ENCODE results near the gene TNNT1.

Gene TNNT1

DNA sequence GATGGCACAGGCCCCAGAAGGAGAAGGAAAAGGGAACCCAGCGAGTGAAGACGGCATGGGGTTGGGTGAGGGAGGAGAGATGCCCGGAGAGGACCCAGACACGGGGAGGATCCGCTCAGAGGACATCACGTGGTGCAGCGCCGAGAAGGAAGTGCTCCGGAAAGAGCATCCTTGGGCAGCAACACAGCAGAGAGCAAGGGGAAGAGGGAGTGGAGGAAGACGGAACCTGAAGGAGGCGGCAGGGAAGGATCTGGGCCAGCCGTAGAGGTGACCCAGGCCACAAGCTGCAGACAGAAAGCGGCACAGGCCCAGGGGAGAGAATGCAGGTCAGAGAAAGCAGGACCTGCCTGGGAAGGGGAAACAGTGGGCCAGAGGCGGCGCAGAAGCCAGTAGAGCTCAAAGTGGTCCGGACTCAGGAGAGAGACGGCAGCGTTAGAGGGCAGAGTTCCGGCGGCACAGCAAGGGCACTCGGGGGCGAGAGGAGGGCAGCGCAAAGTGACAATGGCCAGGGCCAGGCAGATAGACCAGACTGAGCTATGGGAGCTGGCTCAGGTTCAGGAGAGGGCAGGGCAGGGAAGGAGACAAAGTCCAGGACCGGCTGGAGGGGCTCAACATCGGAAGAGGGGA lies 32.7 kb downstream of the TNNT1 start:
- Histone ChIP-seq H2AFZ (ENCODE audit: low read depth, low read length, severe bottlenecking) (no peak overlapping the region), H3K4me2 (ENCODE audit: low read depth, low read length, poor library complexity, severe bottlenecking) (peak overlapping the region; percentile 80), H4K20me1 (ENCODE audit: low read depth, low read length) (no peaks in the 10 kb centered on the region; the same call in 1 of the 2 replicates), H3K27ac (ENCODE audit: low read depth, low read length) (peak overlapping the region; percentile 91), H3K4me3 (ENCODE audit: insufficient read depth, low read length, poor library complexity, severe bottlenecking) (peak overlapping the region; percentile 93), H3K27me3 (ENCODE audit: low read length) (no peaks in the 10 kb centered on the region), H3K9ac (ENCODE audit: low read length) (peak overlapping the region; percentile 94), H3K9me2 (replicated peaks; ENCODE audit: insufficient read depth, low read length) (no peaks in the 10 kb centered on the region), H3K79me2 (ENCODE audit: insufficient read depth, low read length) (peaks cover 55% of the 10 kb centered on the region), H3K9me3 (ENCODE audit: insufficient read depth, low read length) (no peaks in the 10 kb centered on the region), H3F3A (ENCODE audit: insufficient read depth) (peaks cover 16% of the 10 kb centered on the region), H3K36me3 (ENCODE audit: low read length) (no peaks in the 10 kb centered on the region)
- TF ChIP-seq EZH2phosphoT487 (conservative IDR thresholded peaks at IDR 0.05; ENCODE audit: low read length): no peak
- TF ChIP-seq, protein P1, sequence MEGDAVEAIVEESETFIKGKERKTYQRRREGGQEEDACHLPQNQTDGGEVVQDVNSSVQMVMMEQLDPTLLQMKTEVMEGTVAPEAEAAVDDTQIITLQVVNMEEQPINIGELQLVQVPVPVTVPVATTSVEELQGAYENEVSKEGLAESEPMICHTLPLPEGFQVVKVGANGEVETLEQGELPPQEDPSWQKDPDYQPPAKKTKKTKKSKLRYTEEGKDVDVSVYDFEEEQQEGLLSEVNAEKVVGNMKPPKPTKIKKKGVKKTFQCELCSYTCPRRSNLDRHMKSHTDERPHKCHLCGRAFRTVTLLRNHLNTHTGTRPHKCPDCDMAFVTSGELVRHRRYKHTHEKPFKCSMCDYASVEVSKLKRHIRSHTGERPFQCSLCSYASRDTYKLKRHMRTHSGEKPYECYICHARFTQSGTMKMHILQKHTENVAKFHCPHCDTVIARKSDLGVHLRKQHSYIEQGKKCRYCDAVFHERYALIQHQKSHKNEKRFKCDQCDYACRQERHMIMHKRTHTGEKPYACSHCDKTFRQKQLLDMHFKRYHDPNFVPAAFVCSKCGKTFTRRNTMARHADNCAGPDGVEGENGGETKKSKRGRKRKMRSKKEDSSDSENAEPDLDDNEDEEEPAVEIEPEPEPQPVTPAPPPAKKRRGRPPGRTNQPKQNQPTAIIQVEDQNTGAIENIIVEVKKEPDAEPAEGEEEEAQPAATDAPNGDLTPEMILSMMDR (IDR thresholded peaks at IDR 0.05; ENCODE audit: insufficient read depth, low read length, poor library complexity, severe bottlenecking): no peak

GRCh38 chr19:55115446-55116065 lies 33.5 kb downstream of the TNNT1 start:
- Histone ChIP-seq H2AFZ (ENCODE audit: low read depth, low read length, severe bottlenecking) (no peak overlapping the region), H3K9me2 (replicated peaks; ENCODE audit: insufficient read depth, low read length) (no peaks in the 10 kb centered on the region), H3K9ac (ENCODE audit: low read length) (peak overlapping the region; percentile 94), H3K4me2 (ENCODE audit: low read depth, low read length, poor library complexity, severe bottlenecking) (peak overlapping the region; percentile 80), H3F3A (ENCODE audit: insufficient read depth) (peaks cover 11% of the 10 kb centered on the region), H3K27ac (ENCODE audit: low read depth, low read length) (peak overlapping the region; percentile 91), H4K20me1 (ENCODE audit: low read depth, low read length) (no peaks in the 10 kb centered on the region; the same call in 1 of the 2 replicates), H3K9me3 (ENCODE audit: insufficient read depth, low read length) (no peaks in the 10 kb centered on the region), H3K79me2 (ENCODE audit: insufficient read depth, low read length) (peaks cover 62% of the 10 kb centered on the region), H3K4me3 (ENCODE audit: insufficient read depth, low read length, poor library complexity, severe bottlenecking) (peak overlapping the region; percentile 93), H3K27me3 (ENCODE audit: low read length) (no peaks in the 10 kb centered on the region), H3K36me3 (ENCODE audit: low read length) (no peaks in the 10 kb centered on the region)
- no peak for TF ChIP-seq EZH2phosphoT487 (conservative IDR thresholded peaks at IDR 0.05; ENCODE audit: low read length)
- TF ChIP-seq, protein P1 (IDR thresholded peaks at IDR 0.05; ENCODE audit: insufficient read depth, low read length, poor library complexity, severe bottlenecking): no peak

DNA sequence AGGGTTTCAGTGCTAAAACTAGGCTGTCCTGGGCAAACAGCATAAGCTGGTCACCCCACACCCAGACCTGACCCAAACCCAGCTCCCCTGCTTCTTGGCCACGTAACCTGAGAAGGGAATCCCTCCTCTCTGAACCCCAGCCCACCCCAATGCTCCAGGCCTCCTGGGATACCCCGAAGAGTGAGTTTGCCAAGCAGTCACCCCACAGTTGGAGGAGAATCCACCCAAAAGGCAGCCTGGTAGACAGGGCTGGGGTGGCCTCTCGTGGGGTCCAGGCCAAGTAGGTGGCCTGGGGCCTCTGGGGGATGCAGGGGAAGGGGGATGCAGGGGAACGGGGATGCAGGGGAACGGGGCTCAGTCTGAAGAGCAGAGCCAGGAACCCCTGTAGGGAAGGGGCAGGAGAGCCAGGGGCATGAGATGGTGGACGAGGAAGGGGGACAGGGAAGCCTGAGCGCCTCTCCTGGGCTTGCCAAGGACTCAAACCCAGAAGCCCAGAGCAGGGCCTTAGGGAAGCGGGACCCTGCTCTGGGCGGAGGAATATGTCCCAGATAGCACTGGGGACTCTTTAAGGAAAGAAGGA lies 34.4 kb downstream of the TNNT1 start:
- Histone ChIP-seq H3K9ac (ENCODE audit: low read length) (peak overlapping the region; percentile 94), H2AFZ (ENCODE audit: low read depth, low read length, severe bottlenecking) (no peak overlapping the region), H3K9me2 (replicated peaks; ENCODE audit: insufficient read depth, low read length) (no peaks in the 10 kb centered on the region), H3K27me3 (ENCODE audit: low read length) (no peaks in the 10 kb centered on the region), H4K20me1 (ENCODE audit: low read depth, low read length) (no peaks in the 10 kb centered on the region; the same call in 1 of the 2 replicates), H3K4me3 (ENCODE audit: insufficient read depth, low read length, poor library complexity, severe bottlenecking) (peak overlapping the region; percentile 93), H3K36me3 (ENCODE audit: low read length) (no peaks in the 10 kb centered on the region), H3K27ac (ENCODE audit: low read depth, low read length) (peak overlapping the region; percentile 91), H3K79me2 (ENCODE audit: insufficient read depth, low read length) (peaks cover 70% of the 10 kb centered on the region), H3K9me3 (ENCODE audit: insufficient read depth, low read length) (no peaks in the 10 kb centered on the region), H3K4me2 (ENCODE audit: low read depth, low read length, poor library complexity, severe bottlenecking) (peak overlapping the region; percentile 80), H3F3A (ENCODE audit: insufficient read depth) (peaks cover 8% of the 10 kb centered on the region)
- TF ChIP-seq EZH2phosphoT487 (conservative IDR thresholded peaks at IDR 0.05; ENCODE audit: low read length): no peak
- TF ChIP-seq, protein P1 (IDR thresholded peaks at IDR 0.05; ENCODE audit: insufficient read depth, low read length, poor library complexity, severe bottlenecking): no peak
